ENCODE data around the gene TLL2. TPM values are rescaled to one million over a fixed set of nuclear protein-coding genes. Genes with fewer than 3 reads are reported as not detected.

TLL2 gene
- total RNA-seq, 1 donor from 2014 or later, result not detected

DNA sequence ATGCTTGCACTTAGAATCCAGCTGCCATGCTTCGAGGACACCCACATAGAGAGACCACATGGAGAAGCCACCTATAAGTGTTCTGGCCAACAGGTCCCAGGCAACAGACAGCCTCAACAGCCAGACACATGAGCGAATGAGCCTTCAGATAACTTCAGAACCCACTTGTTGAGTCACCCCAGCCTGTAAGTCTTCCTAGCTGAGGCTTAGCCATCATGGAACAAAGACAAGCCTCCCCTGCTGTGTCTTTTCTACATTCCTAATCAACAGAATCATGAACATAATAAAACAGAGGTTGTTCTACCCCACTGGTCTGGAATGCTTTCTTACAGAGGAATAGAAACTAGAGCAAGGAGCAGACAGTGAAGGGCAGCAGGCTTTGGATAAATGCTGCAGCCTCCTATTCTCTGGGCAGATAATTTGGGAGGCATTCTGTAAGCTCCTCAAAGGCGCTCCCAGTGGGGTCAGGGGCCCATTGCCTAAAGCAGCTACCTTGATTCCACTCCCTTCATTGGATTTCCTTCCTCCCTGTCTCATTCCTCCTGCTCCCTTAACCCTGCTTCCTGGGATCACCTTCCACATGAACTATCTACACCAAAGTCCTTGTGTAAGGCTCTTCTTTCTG lies 4.6 kb downstream of the TLL2 start:
- no peak for ATAC-seq
- no peak for DNase-seq (ENCODE audit: low spot score)

DNA sequence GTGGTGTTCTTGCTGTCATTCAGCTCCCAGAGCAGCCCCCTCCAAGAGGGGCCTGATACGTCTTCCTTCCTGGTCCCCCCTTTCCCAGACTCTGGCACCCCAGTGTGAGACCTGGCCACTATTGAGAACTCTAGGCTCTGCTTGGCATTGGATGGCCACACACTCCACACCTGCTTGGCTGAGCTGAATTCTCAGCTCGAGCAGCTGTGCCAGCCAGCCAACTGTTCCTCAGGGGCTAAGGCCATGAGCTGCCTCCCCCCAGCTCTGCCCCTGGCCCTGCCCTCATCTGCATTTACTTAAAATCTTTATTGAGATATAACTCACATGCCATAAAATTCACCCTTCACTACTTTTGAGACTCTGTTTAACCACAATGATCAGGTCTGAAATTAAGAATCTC lies 6.7 kb downstream of the TLL2 start:
- no peak for ATAC-seq
- no peak for DNase-seq (ENCODE audit: low spot score)

DNA sequence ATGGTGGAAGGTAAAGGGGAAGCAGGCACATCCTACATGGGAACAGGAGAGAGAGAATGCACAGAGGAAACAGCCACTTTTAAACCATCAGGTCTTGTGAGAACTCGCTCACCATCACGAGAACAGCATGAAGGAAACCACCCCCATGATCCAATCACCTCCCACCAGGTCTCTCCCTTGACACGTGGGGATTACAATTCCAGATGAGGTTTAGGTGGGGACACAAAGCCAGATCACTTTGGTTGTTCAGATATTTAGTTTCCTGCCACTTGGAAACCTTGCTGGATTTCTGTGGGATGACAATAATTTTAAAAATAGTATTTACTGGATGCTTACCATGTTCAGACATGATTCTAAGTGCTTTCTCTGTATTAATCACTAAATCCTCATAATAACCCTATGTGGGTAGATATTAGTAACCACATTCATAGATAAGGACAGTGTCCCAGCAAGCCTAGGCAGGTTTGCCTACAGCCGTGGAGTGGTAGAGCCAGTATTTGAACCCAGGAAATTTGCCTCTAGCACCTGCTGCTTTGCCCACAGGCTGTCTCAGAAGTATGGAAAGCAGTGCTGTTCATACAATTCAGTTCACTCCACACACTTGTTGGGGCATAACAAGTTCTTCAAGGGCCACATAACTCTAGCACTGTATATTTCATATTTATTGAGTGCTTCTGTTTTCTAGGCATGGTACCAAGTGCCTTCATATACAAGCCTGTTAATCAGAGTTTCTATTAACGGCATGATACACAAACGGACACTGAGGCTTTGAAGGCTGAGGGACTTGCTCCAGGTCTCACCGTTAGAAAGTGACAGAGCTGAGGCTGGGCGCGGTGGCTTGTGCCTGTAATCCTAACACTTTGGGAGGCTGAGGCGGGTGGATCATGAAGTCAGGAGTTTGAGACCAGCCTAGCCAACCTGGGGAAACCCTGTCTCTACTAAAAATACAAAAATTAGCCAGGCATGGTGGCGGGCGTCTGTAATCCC lies 8.3 kb downstream of the TLL2 start:
- ATAC-seq (no peak), DNase-seq (ENCODE audit: low spot score) (no peak)

DNA sequence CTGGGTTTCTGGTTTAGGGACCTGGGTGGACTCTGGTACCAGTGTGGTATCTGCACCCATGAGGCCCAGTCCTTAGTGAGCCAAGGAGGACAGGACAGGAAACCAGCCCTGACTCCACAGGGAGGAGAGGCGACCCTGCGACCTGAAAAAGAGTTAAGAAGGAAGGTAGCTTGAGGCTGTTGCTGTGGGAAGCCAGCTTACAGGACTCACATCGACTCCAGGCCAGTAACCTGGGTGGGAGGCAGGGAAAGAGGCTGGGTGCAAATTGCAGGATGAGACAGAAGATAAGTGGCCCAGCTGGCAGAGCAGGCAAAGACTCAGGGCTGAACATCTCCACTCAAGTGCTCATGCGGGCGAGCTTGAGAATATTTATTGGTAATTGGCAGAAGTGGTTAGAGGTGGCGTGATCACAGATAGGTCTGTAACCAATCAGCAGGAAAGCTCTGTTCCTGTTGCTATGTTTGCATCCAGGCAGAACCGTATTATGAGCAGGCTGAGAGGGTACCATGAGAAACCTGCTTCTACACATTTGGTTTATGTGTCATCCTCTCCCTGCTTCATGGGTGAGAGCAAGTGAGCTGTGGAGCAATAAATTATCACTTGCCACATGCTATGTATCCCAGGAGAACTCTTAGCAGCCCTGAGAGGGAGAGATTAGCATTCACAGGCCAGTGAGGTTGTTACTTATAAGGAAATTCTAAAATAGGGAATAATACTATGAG lies 11.0 kb downstream of the TLL2 start:
- ATAC-seq (no peak), DNase-seq (ENCODE audit: low spot score) (no peak)

DNA sequence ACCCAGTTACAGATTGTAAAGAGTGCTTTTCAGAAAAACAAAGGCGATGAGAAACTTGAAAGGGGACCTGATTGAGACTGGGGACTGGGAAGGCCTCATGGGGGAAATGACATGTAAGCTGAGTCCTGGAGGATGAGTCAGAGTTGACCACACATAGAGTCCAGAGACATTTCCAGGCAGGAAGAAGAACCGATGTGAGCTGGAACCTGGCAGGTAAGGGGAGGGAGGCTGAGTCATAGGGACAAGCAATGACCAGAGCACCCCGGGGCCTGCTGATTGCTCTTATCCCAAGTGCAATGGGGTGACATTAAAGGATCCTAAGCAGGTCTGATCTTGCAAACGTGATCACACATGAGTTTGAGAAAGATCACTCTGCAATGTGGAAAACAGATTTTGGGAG lies 11.7 kb downstream of the TLL2 start:
- ATAC-seq, result no peak
- no peak for DNase-seq (ENCODE audit: low spot score)

DNA sequence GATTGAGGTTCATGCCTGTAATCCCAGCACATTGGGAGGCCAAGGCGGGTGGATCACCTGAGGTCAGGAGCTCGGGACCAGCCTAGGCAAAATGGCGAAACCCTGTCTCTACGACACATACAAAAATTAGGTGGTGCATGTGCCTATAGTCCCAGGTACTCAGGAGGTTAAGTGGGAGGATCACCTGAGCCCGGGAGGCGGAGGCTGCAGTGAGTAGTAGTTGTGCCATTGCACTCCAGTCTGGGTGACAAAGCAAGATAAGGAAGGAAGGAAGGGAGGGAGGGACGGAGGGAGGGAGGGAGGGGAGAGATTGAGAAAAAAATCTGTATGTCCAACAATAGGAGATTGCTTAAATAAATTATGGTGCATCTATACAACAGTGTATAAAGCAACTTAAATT lies 13.2 kb downstream of the TLL2 start:
- no peak for DNase-seq (ENCODE audit: low spot score)
- no peak for ATAC-seq

DNA sequence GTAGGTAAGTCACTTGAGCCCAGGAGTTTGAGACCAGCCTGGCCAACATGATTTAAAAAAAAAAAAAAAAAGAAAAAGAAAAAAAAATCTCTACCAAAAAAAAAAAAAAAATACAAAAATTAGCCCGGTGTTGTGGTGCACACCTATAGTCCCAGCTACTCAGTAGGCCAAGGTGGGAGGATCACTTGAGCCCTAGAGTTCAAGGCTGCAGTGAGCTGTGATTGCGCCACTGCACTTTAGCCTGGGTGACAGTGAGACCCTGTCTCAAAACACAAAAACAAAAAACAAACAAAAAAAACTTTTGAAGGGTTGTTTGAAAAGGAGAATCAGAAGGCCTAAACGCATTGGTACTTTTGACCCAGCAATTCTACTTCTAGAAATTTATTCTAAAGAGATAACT lies 13.7 kb downstream of the TLL2 start:
- no peak for DNase-seq (ENCODE audit: low spot score)
- no peak for ATAC-seq

DNA sequence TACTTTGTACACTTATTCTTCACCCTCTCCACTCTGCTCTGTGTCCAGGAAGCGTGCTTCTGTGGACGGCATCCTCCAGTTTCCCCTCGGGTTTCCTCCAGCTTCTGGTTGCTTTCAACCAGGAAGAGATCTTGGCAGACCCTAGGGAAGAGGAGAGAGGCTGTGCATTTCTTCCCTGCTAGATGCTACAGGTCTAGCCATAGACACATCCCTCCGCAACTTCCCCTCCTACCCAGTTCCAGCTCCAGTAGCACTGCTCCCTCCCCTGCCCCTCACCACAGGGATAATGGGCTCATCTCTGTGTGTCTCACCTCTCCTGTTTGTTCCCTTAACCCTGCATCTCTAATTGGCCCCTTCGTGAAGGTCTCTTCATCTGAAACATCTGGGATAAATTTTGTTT lies 16.3 kb downstream of the TLL2 start:
- ATAC-seq (no peak), DNase-seq (ENCODE audit: low spot score) (no peak)

DNA sequence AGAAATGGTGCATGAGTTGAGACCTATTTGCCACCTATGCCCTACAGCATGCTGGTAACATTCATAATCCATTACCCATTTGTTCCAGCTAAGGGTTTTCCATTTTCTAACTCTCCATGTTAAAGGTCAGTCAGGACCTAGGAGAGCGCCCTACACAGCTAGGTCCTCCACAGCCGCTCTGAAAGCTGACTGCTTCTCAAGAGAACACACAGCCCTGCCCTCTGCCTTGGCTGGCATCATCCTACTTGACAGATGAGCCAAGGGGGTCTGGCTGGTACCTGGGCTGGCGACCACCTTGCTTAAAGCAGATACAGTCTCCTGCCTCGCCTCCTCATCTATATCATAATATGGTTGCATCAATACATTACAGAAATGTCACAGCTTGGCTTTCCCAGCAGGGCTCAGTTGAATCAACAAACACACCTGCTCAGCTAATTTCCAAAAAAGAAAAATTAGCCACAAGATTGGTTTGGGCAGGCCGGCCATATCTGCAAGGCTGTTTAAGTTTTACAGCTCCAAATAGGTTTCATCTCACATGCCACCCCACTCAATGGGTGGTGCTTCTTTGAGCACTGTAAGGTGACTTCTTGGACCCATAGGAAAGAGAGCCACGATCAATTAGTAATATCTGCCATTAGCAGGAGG lies 17.3 kb downstream of the TLL2 start:
- no peak for DNase-seq (ENCODE audit: low spot score)

DNA sequence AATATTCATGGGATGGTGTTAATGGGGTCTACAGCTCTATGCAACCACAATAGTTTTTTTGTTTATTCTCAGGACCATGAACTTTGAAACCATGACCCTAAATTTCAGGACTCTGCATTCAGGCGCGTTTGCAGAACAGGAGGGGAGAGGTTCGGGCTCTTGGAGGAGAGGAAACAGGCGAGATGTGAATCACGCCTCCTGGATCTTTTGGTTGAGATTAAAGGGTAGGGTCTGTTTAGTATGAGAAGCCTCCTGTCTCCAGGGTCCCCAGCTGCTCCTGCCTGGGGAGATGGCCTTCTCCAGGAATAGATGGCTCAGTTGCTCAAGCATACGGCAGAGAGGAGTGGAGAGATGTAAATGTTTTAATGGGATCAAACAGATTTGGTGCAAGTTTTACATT lies 18.2 kb downstream of the TLL2 start:
- DNase-seq (ENCODE audit: low spot score) (no peak), ATAC-seq (no peak)

More for the DNA sequence above, 17.3 kb downstream of the TLL2 start:
- ATAC-seq, result peak; percentile 53

DNA sequence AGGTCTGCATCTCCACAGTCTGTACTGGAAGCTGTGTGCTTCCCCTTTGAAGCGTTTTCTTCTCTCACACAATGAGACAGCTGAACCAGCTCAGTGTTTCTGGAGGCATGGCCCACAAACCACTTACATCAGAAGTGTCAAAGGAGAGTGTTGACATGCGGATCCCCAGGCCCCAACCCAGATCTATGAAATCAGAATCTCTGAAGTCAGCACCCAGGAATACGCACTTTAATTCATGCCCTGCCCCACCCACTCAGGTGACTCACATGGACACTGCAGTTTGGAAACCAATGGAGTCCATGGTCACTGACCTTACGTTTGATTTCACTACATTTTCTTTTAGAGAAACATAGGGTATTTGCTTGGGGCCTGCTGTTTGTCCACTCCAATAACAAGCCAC lies 19.0 kb downstream of the TLL2 start:
- no peak for ATAC-seq
- peak; percentile 10 for DNase-seq (ENCODE audit: low spot score)

DNA sequence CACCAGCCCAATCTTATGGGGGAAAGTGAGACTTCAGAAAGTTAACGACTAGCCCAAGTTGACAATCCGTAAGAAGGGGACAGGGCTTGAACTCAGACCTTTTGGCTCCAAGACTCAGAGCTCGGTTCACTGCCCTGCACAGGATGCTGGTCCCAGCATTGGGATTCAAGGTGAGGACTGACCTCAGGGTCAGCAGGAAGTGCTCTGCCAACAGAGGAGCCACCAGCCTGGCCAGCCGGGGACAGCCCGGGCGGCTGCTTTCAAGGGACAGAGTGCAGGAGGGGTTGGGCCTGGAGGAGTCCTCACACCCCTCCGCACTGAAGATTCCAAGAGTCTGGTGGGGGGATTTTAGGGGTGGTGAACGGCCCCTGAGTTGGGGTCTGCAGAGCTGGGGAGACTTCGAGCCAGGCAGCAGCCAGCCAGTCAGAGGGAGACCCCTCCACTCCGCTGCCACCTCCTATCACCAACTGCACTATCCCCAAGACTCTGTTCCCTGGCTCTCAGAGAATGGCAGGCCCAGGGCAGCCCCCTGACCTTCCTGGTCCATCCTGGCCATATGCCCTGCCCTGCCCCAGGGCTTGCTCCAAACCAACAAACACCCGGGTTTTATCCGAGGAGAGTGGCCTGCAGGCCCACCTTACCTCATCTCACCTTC lies 19.7 kb downstream of the TLL2 start:
- ATAC-seq, result no peak
- no peak for DNase-seq (ENCODE audit: low spot score)

DNA sequence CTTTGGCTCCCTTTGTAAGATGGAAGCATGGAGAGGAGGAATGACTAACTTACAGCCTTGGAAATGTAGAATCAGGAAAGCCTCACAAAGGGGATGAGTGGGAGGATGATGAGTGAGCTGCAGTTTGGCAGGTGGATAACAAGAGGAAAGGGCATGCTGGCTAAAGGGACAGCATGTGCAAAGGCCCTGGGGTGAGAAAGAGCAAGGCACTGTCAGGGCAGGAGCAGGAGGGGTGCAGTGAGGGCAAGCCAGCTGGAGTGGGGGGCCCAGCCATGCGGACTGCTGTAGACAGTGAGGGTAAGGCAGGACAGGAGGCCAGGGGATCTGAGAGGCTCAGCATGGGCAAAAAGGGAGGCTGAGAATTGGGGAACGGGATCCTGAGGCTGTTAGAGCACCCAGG lies 20.5 kb downstream of the TLL2 start:
- no peak for ATAC-seq

DNA sequence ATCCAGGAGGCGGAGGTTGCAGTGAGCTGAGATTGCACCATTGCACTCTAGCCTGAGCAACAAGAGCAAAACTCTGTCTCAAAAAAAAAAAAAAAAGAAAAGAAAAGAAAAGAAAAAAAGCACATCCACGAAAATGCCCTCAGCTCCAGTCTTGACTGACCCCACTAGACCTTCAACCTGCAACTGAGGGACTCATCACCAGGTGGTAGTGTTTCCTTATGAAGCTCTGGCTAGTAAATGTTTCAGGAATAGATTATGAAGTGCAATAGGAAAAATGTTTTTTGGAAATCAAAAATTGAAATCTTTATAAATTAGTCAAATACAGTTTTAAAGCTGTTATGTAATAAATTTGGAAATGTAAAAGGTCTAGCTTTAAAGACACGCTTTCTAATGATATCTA lies 22.4 kb downstream of the TLL2 start:
- DNase-seq (ENCODE audit: low spot score) (no peak), ATAC-seq (peak; percentile 66)

More for the DNA sequence above, 20.5 kb downstream of the TLL2 start:
- no peak for DNase-seq (ENCODE audit: low spot score)

DNA sequence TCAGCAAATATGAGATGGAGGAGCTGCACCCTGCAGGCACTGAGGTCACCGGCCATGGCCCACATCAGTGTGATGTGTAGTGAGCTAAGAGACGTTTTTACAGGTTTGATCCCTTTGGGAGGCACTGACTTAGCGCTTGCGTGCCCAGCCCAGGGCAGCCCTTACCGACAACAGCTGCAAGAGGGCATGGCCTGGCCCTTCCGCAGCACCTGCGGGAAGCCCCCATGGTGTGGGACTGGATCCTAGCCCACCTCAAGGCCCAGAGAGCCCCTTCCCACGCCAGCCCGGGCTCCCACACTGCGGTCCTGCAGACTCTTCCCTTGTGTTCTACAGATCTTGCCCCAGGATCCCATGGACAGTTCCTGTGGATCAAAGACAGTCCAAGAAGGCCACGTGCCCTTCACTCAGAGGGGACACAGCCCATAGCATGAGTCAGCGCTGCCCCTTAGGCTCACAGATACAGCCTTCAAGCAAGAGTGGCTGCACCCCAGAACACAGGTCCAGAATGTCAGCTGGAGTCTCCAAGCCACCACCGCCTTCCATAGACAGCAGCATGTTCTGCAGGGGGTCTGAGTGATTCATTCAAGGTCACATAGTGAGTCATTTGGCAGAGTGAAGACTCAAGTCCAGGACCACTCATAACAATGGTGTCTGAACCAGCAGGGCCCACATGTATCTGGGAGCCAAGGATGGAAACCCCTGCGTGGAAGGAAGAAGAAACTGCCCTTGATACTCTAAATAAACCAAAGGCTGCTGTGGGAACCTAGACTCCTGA lies 25.4 kb downstream of the TLL2 start:
- no peak for ATAC-seq
- no peak for DNase-seq (ENCODE audit: low spot score)

DNA sequence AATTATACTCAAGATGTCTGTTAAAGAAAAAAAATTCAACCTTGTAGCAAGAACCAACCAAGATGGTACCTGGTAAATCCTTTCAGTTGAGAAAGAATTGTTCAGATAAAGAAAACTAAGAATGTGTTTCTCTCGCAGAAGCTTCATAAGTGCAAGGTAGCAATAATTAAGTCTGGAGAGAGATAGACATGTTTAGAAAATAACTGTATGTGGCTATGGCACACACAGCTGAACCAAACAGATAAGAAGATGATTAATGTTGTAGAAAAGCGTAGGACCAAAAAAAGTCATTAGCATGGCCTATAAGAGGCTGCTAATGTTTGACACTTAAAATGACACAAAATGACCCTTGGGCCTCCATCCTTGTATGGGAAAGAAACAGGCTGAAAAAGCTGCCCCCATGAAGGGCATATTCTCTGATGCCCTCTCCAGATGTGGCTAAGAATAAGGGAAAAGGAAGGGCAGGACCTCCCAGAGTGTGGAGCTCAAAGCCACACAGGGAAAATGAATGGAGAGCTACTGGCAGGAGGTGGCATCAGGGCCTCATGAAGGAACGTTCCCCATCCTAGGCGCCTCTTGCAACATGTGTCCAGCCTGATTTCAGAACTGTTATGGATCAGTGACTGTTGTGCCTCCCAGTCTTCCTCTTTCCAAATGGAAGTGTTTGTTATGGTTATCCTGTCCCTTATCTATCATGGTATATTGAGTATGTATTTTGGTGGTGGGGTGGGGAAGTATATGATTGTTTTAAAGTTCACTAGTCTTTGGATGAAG lies 30.7 kb downstream of the TLL2 start:
- ATAC-seq (no peak), DNase-seq (ENCODE audit: low spot score) (no peak)

DNA sequence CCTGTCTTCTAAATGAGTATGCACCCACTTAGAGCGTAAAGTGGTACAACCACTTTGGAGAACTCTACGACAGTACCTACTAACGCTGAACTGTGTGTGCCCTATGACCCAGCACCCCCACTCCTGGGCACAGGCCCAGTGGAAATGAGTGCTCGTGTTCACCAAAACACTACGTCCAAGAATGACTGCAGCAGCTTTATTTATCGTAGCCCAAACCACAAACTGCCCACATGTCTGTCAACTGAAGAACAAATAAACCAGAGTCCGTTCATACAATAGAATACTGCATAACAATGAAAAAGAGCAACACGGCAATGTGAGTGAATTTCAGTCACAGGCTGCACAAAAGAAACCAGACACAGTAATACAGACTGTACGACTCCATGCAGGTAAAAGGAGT lies 35.4 kb downstream of the TLL2 start:
- no peak for ATAC-seq

DNA sequence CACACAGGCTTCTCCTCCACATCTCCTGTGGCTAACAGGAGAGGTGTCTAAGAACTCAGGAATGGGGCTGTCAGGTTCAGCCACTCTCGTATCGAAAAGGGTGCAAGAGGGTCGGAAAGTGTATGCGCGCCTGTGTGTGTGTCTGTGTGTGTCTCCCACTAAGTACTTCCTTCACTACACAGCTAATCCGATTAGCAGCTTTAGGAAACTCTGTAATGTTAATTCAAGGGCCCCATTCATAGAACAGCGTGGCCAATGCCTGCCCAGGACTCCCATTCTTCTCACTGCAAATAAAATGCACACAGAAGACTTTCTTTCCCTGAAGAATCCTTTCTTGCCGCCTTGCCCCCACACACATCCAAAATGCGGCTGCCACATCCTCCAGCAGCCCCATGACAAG lies 39.9 kb downstream of the TLL2 start:
- no peak for ATAC-seq
- no peak for DNase-seq (ENCODE audit: low spot score)

More for the DNA sequence above, 35.4 kb downstream of the TLL2 start:
- DNase-seq (ENCODE audit: low spot score), result no peak

DNA sequence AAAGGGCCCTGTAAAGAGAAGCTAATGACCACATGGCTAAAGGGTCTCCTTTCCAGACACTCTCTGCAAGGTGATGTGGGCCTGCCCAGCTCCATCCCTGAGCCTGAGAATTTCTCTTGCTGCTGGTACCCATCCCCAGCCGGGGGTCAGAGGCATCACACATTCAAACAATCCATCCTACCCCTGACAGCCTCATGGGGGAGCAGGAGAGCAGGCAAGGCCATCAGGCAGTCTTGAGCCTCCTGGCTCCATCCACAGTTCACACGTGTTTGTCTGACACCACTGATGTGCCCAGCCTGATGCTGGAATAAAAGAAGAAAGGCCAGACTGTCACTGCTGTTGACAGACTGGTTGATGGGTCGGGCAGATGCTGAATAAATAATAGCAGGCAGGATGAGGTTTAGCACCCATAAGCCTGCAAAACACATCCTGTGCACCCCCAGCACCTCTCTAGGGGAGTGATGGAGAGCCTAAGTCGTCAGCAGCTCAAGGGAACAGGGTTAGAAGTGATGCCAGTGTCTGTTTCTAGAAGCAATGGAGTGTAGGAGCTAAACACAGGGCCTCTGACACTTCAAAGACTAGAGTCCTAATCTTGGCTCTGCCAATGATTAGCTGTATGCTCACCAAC lies 43.5 kb downstream of the TLL2 start:
- DNase-seq (ENCODE audit: low spot score), result no peak
- ATAC-seq, result peak; percentile 73

Measured in left lobe of liver (tissue), 2 donors.